ENCODE measurements around the gene RUSF1. TPM values are rescaled to one million over a fixed set of nuclear protein-coding genes. Genes with fewer than 3 reads are reported as not detected.

The RUSF1 gene
- total RNA-seq, 1 experiment from 2014 or later = 39.9 TPM

GRCh38 chr16:31475946-31476302, 32.3 kb downstream of the RUSF1 start:
- H4K20me1 ChIP-seq (ENCODE audit: low read length) = no peaks in the 10 kb centered on the region
- H3K9me3 ChIP-seq (ENCODE audit: low read length) = no peaks in the 10 kb centered on the region
- ATAC-seq (no peak), DNase-seq (no peak)
- no peak for TF ChIP-seq EZH2phosphoT487 (IDR thresholded peaks at IDR 0.05; ENCODE audit: borderline replicate concordance, low read length)
- no peak for TF ChIP-seq EZH2 (IDR thresholded peaks at IDR 0.05; ENCODE audit: low read length, unreplicated experiment)
- TF ChIP-seq CTCF (conservative IDR thresholded peaks at IDR 0.05; ENCODE audit: low read depth, low read length) = no peak
- no peak overlapping the region for H3K27ac ChIP-seq (ENCODE audit: low read length)
- H3K9me2 ChIP-seq (replicated peaks; ENCODE audit: low read length) = no peaks in the 10 kb centered on the region
- no peak overlapping the region for H2AFZ ChIP-seq (ENCODE audit: low read length)
- no peaks in the 10 kb centered on the region for H3K79me2 ChIP-seq (ENCODE audit: low read length)
- BruUV-seq (replicated peaks) = no TSS peak
- H3K27me3 ChIP-seq (ENCODE audit: low read length) = no peaks in the 10 kb centered on the region
- intact Hi-C loops (cut with micrococcal nuclease) = no loop called here
- ChIA-PET CTCF (no interaction called here), POLR2A (ENCODE audit: unreplicated experiment) (no interaction called here)
- no peak overlapping the region for H3K4me3 ChIP-seq (ENCODE audit: low read length)
- H3K9ac ChIP-seq (ENCODE audit: low read length) = no peak overlapping the region
- H3K4me1 ChIP-seq (ENCODE audit: insufficient read depth, low read length) = no peaks in the 10 kb centered on the region; the same call in 1 of the 2 replicates
- H3K4me2 ChIP-seq (ENCODE audit: low read length) = no peak overlapping the region
- H3K36me3 ChIP-seq (ENCODE audit: low read depth, low read length) = no peaks in the 10 kb centered on the region
- H3F3A ChIP-seq (ENCODE audit: low read length, unreplicated experiment) = no peaks in the 10 kb centered on the region

GRCh38 chr16:31474773-31475738, 33.1 kb downstream of the RUSF1 start:
- Histone ChIP-seq H3K9ac (ENCODE audit: low read length) (no peak overlapping the region), H3K27ac (ENCODE audit: low read length) (no peak overlapping the region), H3K9me2 (replicated peaks; ENCODE audit: low read length) (no peaks in the 10 kb centered on the region), H3K4me1 (ENCODE audit: insufficient read depth, low read length) (no peaks in the 10 kb centered on the region; the same call in 1 of the 2 replicates), H2AFZ (ENCODE audit: low read length) (no peak overlapping the region), H4K20me1 (ENCODE audit: low read length) (no peaks in the 10 kb centered on the region), H3K4me3 (ENCODE audit: low read length) (no peak overlapping the region), H3K36me3 (ENCODE audit: low read depth, low read length) (no peaks in the 10 kb centered on the region), H3K79me2 (ENCODE audit: low read length) (no peaks in the 10 kb centered on the region), H3K27me3 (ENCODE audit: low read length) (no peaks in the 10 kb centered on the region), H3K4me2 (ENCODE audit: low read length) (no peak overlapping the region), H3F3A (ENCODE audit: low read length, unreplicated experiment) (no peaks in the 10 kb centered on the region), H3K9me3 (ENCODE audit: low read length) (no peaks in the 10 kb centered on the region)
- no TSS peak for BruUV-seq (replicated peaks)
- ChIA-PET POLR2A (ENCODE audit: unreplicated experiment) (no interaction called here), CTCF (no interaction called here)
- TF ChIP-seq EZH2 (IDR thresholded peaks at IDR 0.05; ENCODE audit: low read length, unreplicated experiment) = no peak
- TF ChIP-seq CTCF (conservative IDR thresholded peaks at IDR 0.05; ENCODE audit: low read depth, low read length) = no peak
- TF ChIP-seq EZH2phosphoT487 (IDR thresholded peaks at IDR 0.05; ENCODE audit: borderline replicate concordance, low read length) = no peak
- intact Hi-C loops (cut with micrococcal nuclease) = no loop called here
- no peak for DNase-seq
- no peak for ATAC-seq

- intact Hi-C loops (cut with micrococcal nuclease) = no loop called here
- Histone ChIP-seq H4K20me1 (ENCODE audit: low read length) (no peaks in the 10 kb centered on the region), H3K9me3 (ENCODE audit: low read length) (no peaks in the 10 kb centered on the region), H3K79me2 (ENCODE audit: low read length) (no peaks in the 10 kb centered on the region), H3F3A (ENCODE audit: low read length, unreplicated experiment) (no peaks in the 10 kb centered on the region), H3K4me2 (ENCODE audit: low read length) (no peak overlapping the region), H3K9me2 (replicated peaks; ENCODE audit: low read length) (no peaks in the 10 kb centered on the region), H3K4me3 (ENCODE audit: low read length) (no peak overlapping the region), H3K27me3 (ENCODE audit: low read length) (no peaks in the 10 kb centered on the region), H3K4me1 (ENCODE audit: insufficient read depth, low read length) (no peaks in the 10 kb centered on the region; the same call in 1 of the 2 replicates), H3K36me3 (ENCODE audit: low read depth, low read length) (no peaks in the 10 kb centered on the region), H2AFZ (ENCODE audit: low read length) (no peak overlapping the region), H3K9ac (ENCODE audit: low read length) (no peak overlapping the region), H3K27ac (ENCODE audit: low read length) (no peak overlapping the region)
- ChIA-PET POLR2A (ENCODE audit: unreplicated experiment) (no interaction called here), CTCF (no interaction called here)
- TF ChIP-seq EZH2phosphoT487 (IDR thresholded peaks at IDR 0.05; ENCODE audit: borderline replicate concordance, low read length) (no peak), EZH2 (IDR thresholded peaks at IDR 0.05; ENCODE audit: low read length, unreplicated experiment) (no peak), CTCF (conservative IDR thresholded peaks at IDR 0.05; ENCODE audit: low read depth, low read length) (no peak)
- no peak for DNase-seq
- no TSS peak for BruUV-seq (replicated peaks)
- ATAC-seq = no peak
These were observed 33.9 kb downstream of the RUSF1 start for GRCh38 chr16:31474173-31474714.

Data from PC-3 (cell line).